WTC11 (cell line): ENCODE results near the gene PASD1. TPM values are rescaled to one million over a fixed set of nuclear protein-coding genes. Genes with fewer than 3 reads are reported as not detected.

Experiments
- ATAC-seq: fragments of 200-7000 bp; cut with Tn5 transposase; 2 replicates; pipeline ENCODE4 v1.10.0; 2021; ENCODE audit warnings: mild to moderate bottlenecking, moderate library complexity
- CTCF ChIA-PET: fragments of 300-600 bp; sonication (Branson Sonifier 250); formaldehyde crosslinking; loops from one replicate; lab custom pipeline; 2021; ENCODE audit warnings: antibody characterized with exemption; lab: Charles Lee
- POLR2A ChIA-PET: fragments of 350-600 bp; sonication (Branson Sonifier 250); formaldehyde crosslinking; loops from one replicate; lab custom pipeline; 2021; ENCODE audit warnings: antibody characterized with exemption; lab: Charles Lee
- DNase-seq: peaks from one replicate; pipeline ENCODE4 v3.0.0; 2021; ENCODE audit warnings: low spot score
- H3K27ac Mint-ChIP-seq: 2 replicates; pipeline ENCODE4 v1.8.0; 2021; ENCODE audit warnings: mixed read lengths
- H3K27me3 Mint-ChIP-seq: 2 replicates; pipeline ENCODE4 v1.8.0; 2021; ENCODE audit warnings: low read depth, mild to moderate bottlenecking, moderate library complexity, mixed read lengths
- H3K36me3 Mint-ChIP-seq: 2 replicates; pipeline ENCODE4 v1.8.0; 2021; ENCODE audit warnings: mixed read lengths
- H3K4me1 Mint-ChIP-seq: 2 replicates; pipeline ENCODE4 v1.8.0; 2022; ENCODE audit warnings: mixed read lengths
- H3K4me3 Mint-ChIP-seq: 2 replicates; pipeline ENCODE4 v1.8.0; 2021; ENCODE audit warnings: mild to moderate bottlenecking, moderate library complexity, mixed read lengths
- H3K9me3 Mint-ChIP-seq: 2 replicates; pipeline ENCODE4 v1.8.0; 2021; ENCODE audit warnings: mixed read lengths
- CBFB ChIP-seq: sonication (generic); formaldehyde crosslinking; IDR thresholded peaks from 2 replicates; pipeline ENCODE4 v1.8.1; 2022; ENCODE audit warnings: mild to moderate bottlenecking, low read depth, missing genetic modification reagents
- ETV6 ChIP-seq: sonication (generic); formaldehyde crosslinking; IDR thresholded peaks from 2 replicates; pipeline ENCODE4 v1.8.1; 2022; ENCODE audit warnings: mild to moderate bottlenecking, missing genetic modification reagents
- FOXP1 ChIP-seq: sonication (generic); formaldehyde crosslinking; IDR thresholded peaks from 2 replicates; pipeline ENCODE4 v1.8.0; 2022; ENCODE audit warnings: missing genetic modification reagents, mild to moderate bottlenecking, moderate library complexity, borderline replicate concordance
- GRHL2 ChIP-seq: fragments of 250-450 bp; sonication (Bioruptor Pico); IDR thresholded peaks from 2 replicates; pipeline ENCODE4 v1.8.0; 2022; ENCODE audit warnings: mild to moderate bottlenecking, moderate library complexity; ENCODE audit not compliant: insufficient replicate concordance, severe bottlenecking
- GTF2I ChIP-seq: fragments of 250-450 bp; sonication (Bioruptor Pico); conservative IDR thresholded peaks from 2 replicates; pipeline ENCODE4 v1.4.0; 2021; ENCODE audit warnings: mild to moderate bottlenecking
- NFYB ChIP-seq: sonication (generic); formaldehyde crosslinking; conservative IDR thresholded peaks from 2 replicates; pipeline ENCODE4 v1.8.0; 2022; ENCODE audit warnings: low read depth, missing genetic modification reagents
- NR2C2 ChIP-seq: sonication (generic); formaldehyde crosslinking; IDR thresholded peaks from 2 replicates; pipeline ENCODE4 v1.8.0; 2022; ENCODE audit warnings: mild to moderate bottlenecking, missing genetic modification reagents
- RORB ChIP-seq: fragments of 250-450 bp; sonication (Bioruptor Pico); IDR thresholded peaks from 2 replicates; pipeline ENCODE4 v1.9.0; 2021; ENCODE audit warnings: mild to moderate bottlenecking
- SMAD3 ChIP-seq: sonication (generic); formaldehyde crosslinking; IDR thresholded peaks from 2 replicates; pipeline ENCODE4 v1.8.0; 2022; ENCODE audit warnings: missing genetic modification reagents, mild to moderate bottlenecking, borderline replicate concordance
- ZNF121 ChIP-seq: sonication (generic); formaldehyde crosslinking; IDR thresholded peaks from 2 replicates; pipeline ENCODE4 v1.8.0; 2023; ENCODE audit warnings: missing genetic modification reagents
- ZNF396 ChIP-seq: fragments of 250-450 bp; sonication (Bioruptor Pico); IDR thresholded peaks from 2 replicates; pipeline ENCODE4 v1.8.0; 2021; ENCODE audit warnings: mild to moderate bottlenecking, moderate library complexity, borderline replicate concordance
- ZNF416 ChIP-seq: fragments of 250-450 bp; sonication (Bioruptor Pico); IDR thresholded peaks from 2 replicates; pipeline ENCODE4 v1.9.0; 2021; ENCODE audit warnings: mild to moderate bottlenecking, inconsistent platforms
- total RNA-seq: library from RNA; stranded (reverse); gene quantifications from 3 replicates; pipeline ENCODE4 v1.2.3, GENCODE V29; 2021
- TF ChIP-seq, protein P1 (sequence below): sonication (generic); formaldehyde crosslinking; IDR thresholded peaks from 2 replicates; pipeline ENCODE4 v1.8.0; 2022; ENCODE audit warnings: mild to moderate bottlenecking, missing genetic modification reagents
- TF ChIP-seq, protein P2 (sequence below): sonication (generic); formaldehyde crosslinking; IDR thresholded peaks from 2 replicates; pipeline ENCODE4 v1.8.1; 2023; ENCODE audit warnings: mild to moderate bottlenecking, moderate library complexity, missing genetic modification reagents
- TF ChIP-seq, protein P3 (sequence below): fragments of 250-450 bp; sonication (Bioruptor Pico); IDR thresholded peaks from 2 replicates; pipeline ENCODE4 v1.9.0; 2021; ENCODE audit warnings: mild to moderate bottlenecking, borderline replicate concordance
- TF ChIP-seq, protein P4 (sequence below): sonication (generic); formaldehyde crosslinking; IDR thresholded peaks from 2 replicates; pipeline ENCODE4 v1.8.0; 2023; ENCODE audit warnings: mild to moderate bottlenecking, missing genetic modification reagents
- TF ChIP-seq, protein P5 (sequence below): fragments of 250-450 bp; sonication (Bioruptor Pico); IDR thresholded peaks from 2 replicates; pipeline ENCODE4 v1.9.0; 2021; ENCODE audit warnings: mild to moderate bottlenecking

PASD1 gene
- total RNA-seq, 1 experiment from 2014 or later = not detected

DNA sequence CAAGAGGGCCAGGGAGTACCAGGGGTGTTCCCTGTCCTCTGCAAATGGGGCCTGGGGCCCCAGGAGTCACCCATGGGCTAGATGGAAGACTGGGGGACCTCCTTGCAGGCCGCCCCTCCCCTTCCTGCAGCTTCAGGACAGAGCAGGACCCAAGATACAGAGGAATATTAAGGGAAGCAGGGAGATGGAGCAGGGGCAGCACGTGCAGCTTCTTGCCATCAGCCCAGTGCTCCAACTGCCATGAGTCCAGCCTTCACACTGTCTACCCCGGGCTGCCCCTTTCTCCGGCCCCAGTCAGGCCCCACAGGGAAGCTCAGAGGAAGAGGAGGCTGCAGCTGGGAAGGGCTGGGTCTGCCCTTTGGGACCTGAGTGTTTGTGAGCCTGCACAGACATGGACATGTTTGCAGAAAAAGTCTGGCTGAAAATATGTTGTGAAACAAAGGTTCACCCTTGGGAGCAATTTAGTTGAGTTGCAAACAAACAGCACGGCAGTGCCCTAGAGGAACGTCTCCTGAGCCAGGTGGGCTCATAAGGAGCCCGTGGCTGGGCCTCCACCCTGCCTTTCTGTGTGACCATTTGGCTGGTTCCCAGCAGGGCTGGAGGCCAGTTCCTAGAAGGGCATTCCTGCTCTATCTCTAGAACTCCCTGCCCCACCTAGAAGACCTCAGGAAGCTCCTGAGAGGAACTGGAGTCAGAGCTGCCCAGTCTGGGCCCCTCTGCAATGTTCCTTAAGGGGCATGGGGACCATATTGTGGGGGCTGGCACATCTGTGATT is 161.3 kb downstream of the PASD1 start:
- ATAC-seq (no peak), DNase-seq (no peak)
- Mint-ChIP-seq H3K9me3 (no peaks in the 10 kb centered on the region), H3K4me3 (no peak overlapping the region), H3K36me3 (no peaks in the 10 kb centered on the region), H3K27me3 (peaks cover 4% of the 10 kb centered on the region; the same call in 1 of the 2 replicates), H3K27ac (no peak overlapping the region), H3K4me1 (peaks cover 19% of the 10 kb centered on the region)
- TF ChIP-seq ETV6 (CRISPR knock-in tag) (no peak), CBFB (CRISPR knock-in tag) (no peak), GTF2I (CRISPR knock-in tag) (no peak), NFYB (no peak), FOXP1 (CRISPR knock-in tag) (no peak), ZNF416 (CRISPR knock-in tag) (no peak), RORB (CRISPR knock-in tag) (no peak), ZNF396 (CRISPR knock-in tag) (no peak), ZNF121 (CRISPR knock-in tag) (no peak), NR2C2 (no peak), GRHL2 (CRISPR knock-in tag) (no peak), SMAD3 (no peak)
- TF ChIP-seq, protein P1, sequence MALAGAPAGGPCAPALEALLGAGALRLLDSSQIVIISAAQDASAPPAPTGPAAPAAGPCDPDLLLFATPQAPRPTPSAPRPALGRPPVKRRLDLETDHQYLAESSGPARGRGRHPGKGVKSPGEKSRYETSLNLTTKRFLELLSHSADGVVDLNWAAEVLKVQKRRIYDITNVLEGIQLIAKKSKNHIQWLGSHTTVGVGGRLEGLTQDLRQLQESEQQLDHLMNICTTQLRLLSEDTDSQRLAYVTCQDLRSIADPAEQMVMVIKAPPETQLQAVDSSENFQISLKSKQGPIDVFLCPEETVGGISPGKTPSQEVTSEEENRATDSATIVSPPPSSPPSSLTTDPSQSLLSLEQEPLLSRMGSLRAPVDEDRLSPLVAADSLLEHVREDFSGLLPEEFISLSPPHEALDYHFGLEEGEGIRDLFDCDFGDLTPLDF = no peak
- TF ChIP-seq, protein P2, sequence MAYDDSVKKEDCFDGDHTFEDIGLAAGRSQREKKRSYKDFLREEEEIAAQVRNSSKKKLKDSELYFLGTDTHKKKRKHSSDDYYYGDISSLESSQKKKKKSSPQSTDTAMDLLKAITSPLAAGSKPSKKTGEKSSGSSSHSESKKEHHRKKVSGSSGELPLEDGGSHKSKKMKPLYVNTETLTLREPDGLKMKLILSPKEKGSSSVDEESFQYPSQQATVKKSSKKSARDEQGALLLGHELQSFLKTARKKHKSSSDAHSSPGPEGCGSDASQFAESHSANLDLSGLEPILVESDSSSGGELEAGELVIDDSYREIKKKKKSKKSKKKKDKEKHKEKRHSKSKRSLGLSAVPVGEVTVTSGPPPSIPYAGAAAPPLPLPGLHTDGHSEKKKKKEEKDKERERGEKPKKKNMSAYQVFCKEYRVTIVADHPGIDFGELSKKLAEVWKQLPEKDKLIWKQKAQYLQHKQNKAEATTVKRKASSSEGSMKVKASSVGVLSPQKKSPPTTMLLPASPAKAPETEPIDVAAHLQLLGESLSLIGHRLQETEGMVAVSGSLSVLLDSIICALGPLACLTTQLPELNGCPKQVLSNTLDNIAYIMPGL (CRISPR knock-in tag) = no peak
- TF ChIP-seq, protein P3, sequence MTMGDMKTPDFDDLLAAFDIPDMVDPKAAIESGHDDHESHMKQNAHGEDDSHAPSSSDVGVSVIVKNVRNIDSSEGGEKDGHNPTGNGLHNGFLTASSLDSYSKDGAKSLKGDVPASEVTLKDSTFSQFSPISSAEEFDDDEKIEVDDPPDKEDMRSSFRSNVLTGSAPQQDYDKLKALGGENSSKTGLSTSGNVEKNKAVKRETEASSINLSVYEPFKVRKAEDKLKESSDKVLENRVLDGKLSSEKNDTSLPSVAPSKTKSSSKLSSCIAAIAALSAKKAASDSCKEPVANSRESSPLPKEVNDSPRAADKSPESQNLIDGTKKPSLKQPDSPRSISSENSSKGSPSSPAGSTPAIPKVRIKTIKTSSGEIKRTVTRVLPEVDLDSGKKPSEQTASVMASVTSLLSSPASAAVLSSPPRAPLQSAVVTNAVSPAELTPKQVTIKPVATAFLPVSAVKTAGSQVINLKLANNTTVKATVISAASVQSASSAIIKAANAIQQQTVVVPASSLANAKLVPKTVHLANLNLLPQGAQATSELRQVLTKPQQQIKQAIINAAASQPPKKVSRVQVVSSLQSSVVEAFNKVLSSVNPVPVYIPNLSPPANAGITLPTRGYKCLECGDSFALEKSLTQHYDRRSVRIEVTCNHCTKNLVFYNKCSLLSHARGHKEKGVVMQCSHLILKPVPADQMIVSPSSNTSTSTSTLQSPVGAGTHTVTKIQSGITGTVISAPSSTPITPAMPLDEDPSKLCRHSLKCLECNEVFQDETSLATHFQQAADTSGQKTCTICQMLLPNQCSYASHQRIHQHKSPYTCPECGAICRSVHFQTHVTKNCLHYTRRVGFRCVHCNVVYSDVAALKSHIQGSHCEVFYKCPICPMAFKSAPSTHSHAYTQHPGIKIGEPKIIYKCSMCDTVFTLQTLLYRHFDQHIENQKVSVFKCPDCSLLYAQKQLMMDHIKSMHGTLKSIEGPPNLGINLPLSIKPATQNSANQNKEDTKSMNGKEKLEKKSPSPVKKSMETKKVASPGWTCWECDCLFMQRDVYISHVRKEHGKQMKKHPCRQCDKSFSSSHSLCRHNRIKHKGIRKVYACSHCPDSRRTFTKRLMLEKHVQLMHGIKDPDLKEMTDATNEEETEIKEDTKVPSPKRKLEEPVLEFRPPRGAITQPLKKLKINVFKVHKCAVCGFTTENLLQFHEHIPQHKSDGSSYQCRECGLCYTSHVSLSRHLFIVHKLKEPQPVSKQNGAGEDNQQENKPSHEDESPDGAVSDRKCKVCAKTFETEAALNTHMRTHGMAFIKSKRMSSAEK (CRISPR knock-in tag) = no peak
- TF ChIP-seq, protein P4, sequence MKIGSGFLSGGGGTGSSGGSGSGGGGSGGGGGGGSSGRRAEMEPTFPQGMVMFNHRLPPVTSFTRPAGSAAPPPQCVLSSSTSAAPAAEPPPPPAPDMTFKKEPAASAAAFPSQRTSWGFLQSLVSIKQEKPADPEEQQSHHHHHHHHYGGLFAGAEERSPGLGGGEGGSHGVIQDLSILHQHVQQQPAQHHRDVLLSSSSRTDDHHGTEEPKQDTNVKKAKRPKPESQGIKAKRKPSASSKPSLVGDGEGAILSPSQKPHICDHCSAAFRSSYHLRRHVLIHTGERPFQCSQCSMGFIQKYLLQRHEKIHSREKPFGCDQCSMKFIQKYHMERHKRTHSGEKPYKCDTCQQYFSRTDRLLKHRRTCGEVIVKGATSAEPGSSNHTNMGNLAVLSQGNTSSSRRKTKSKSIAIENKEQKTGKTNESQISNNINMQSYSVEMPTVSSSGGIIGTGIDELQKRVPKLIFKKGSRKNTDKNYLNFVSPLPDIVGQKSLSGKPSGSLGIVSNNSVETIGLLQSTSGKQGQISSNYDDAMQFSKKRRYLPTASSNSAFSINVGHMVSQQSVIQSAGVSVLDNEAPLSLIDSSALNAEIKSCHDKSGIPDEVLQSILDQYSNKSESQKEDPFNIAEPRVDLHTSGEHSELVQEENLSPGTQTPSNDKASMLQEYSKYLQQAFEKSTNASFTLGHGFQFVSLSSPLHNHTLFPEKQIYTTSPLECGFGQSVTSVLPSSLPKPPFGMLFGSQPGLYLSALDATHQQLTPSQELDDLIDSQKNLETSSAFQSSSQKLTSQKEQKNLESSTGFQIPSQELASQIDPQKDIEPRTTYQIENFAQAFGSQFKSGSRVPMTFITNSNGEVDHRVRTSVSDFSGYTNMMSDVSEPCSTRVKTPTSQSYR (CRISPR knock-in tag) = no peak
- TF ChIP-seq, protein P5, sequence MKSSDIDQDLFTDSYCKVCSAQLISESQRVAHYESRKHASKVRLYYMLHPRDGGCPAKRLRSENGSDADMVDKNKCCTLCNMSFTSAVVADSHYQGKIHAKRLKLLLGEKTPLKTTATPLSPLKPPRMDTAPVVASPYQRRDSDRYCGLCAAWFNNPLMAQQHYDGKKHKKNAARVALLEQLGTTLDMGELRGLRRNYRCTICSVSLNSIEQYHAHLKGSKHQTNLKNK = no peak
- ChIA-PET POLR2A (no interaction called here), CTCF (interaction anchor here (1.1 to 3.4 kb wide), 2 partner anchors 10 to 916 kb away, joined by 3 to 9 read pairs; no protein-coding TSS in a partner anchor)
